Thyroid gland (tissue), 4 donors: ENCODE measurements around the gene CTNS.

Source experiments
- POLR2A ChIP-seq, 2 donors: fragments of 450-650 bp; IDR thresholded peaks; one replicate each; pipeline ENCODE4 v1.6.1; 2017; ENCODE audit warnings: antibody characterized with exemption in 2 of 2, mild to moderate bottlenecking in 2 of 2, moderate library complexity in 1 of 2
- TF ChIP-seq, protein P1 (sequence below), 6 experiments: fragments of 200-600 bp in 3 of 6; fragments of 450-650 bp in 3 of 6; sonication (generic) in 3 of 6; IDR thresholded peaks; one replicate each; pipeline ENCODE4 v1.5.1; 2016 to 2019; ENCODE audit warnings: antibody characterized with exemption in 6 of 6, mild to moderate bottlenecking in 2 of 6, inconsistent platforms in 1 of 6, moderate library complexity in 1 of 6

DNA sequence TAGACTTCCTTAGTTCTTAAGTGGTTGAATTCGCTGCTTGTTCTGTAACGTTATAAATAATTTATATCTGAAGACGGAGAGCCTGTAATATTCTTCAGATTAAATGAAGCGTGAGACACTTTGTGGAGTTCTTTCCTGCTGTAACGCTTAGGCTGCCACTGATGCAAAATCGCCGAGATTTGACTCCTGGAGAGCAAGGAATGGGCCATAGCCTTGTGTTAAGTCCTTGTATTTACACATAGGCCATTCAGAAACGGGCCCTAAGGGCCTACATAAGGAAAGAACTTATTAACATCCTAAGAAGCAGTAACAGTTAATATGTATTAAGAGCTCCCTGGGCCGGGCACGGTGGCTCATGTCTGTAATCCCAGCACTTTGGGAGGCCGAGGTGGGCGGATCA is 33.0 kb downstream of the CTNS start:
- TF ChIP-seq, protein P1, sequence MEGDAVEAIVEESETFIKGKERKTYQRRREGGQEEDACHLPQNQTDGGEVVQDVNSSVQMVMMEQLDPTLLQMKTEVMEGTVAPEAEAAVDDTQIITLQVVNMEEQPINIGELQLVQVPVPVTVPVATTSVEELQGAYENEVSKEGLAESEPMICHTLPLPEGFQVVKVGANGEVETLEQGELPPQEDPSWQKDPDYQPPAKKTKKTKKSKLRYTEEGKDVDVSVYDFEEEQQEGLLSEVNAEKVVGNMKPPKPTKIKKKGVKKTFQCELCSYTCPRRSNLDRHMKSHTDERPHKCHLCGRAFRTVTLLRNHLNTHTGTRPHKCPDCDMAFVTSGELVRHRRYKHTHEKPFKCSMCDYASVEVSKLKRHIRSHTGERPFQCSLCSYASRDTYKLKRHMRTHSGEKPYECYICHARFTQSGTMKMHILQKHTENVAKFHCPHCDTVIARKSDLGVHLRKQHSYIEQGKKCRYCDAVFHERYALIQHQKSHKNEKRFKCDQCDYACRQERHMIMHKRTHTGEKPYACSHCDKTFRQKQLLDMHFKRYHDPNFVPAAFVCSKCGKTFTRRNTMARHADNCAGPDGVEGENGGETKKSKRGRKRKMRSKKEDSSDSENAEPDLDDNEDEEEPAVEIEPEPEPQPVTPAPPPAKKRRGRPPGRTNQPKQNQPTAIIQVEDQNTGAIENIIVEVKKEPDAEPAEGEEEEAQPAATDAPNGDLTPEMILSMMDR (IDR thresholded peaks at IDR 0.05): no peak
- no peak for TF ChIP-seq POLR2A (IDR thresholded peaks at IDR 0.05)
